Measurements from ENCODE around the gene COL5A1. TPM values are rescaled to one million over a fixed set of nuclear protein-coding genes. Genes with fewer than 3 reads are reported as not detected.

Gene COL5A1
- total RNA-seq, 1 donor from 2014 or later = 1,552 TPM

- Mint-ChIP-seq H3K36me3 (ENCODE audit: unreplicated experiment) (peaks cover 27% of the 10 kb centered on the region), H3K4me3 (ENCODE audit: unreplicated experiment) (peak overlapping the region; percentile 82), H3K4me1 (ENCODE audit: unreplicated experiment) (peaks cover 62% of the 10 kb centered on the region), H3K9me3 (ENCODE audit: unreplicated experiment) (no peaks in the 10 kb centered on the region), H3K27ac (ENCODE audit: unreplicated experiment) (peak overlapping the region; percentile 94), H3K27me3 (ENCODE audit: unreplicated experiment) (no peaks in the 10 kb centered on the region)
- no peak for TF ChIP-seq CTCF (IDR thresholded peaks at IDR 0.05)
- DNase-seq (ENCODE audit: extremely low spot score, unreplicated experiment) = peak; percentile 95
Measured at GRCh38 chr9:134644725-134645606, 3.4 kb downstream of the COL5A1 start.

- no peak for DNase-seq (ENCODE audit: extremely low spot score, unreplicated experiment)
- H3K36me3 Mint-ChIP-seq (ENCODE audit: unreplicated experiment) = peaks cover 31% of the 10 kb centered on the region
- H3K27me3 Mint-ChIP-seq (ENCODE audit: unreplicated experiment) = no peaks in the 10 kb centered on the region
- peak overlapping the region; percentile 82 for H3K4me3 Mint-ChIP-seq (ENCODE audit: unreplicated experiment)
- TF ChIP-seq CTCF (IDR thresholded peaks at IDR 0.05) = no peak
- no peaks in the 10 kb centered on the region for H3K9me3 Mint-ChIP-seq (ENCODE audit: unreplicated experiment)
- H3K27ac Mint-ChIP-seq (ENCODE audit: unreplicated experiment) = peak overlapping the region; percentile 94
- H3K4me1 Mint-ChIP-seq (ENCODE audit: unreplicated experiment) = peaks cover 59% of the 10 kb centered on the region
Measured at GRCh38 chr9:134645607-134646365, 4.2 kb downstream of the COL5A1 start.

GRCh38 chr9:134647359-134648080 is 5.9 kb downstream of the COL5A1 start:
- H3K27ac Mint-ChIP-seq (ENCODE audit: unreplicated experiment) = peak overlapping the region; percentile 54
- no peaks in the 10 kb centered on the region for H3K27me3 Mint-ChIP-seq (ENCODE audit: unreplicated experiment)
- TF ChIP-seq CTCF (IDR thresholded peaks at IDR 0.05) = no peak
- peak overlapping the region; percentile 56 for H3K4me3 Mint-ChIP-seq (ENCODE audit: unreplicated experiment)
- no peak for DNase-seq (ENCODE audit: extremely low spot score, unreplicated experiment)
- no peaks in the 10 kb centered on the region for H3K9me3 Mint-ChIP-seq (ENCODE audit: unreplicated experiment)
- H3K4me1 Mint-ChIP-seq (ENCODE audit: unreplicated experiment) = peaks cover 71% of the 10 kb centered on the region
- peaks cover 36% of the 10 kb centered on the region for H3K36me3 Mint-ChIP-seq (ENCODE audit: unreplicated experiment)

GRCh38 chr9:134648701-134649530 is 7.3 kb downstream of the COL5A1 start:
- H3K4me1 Mint-ChIP-seq (ENCODE audit: unreplicated experiment) = peaks cover 78% of the 10 kb centered on the region
- TF ChIP-seq CTCF (IDR thresholded peaks at IDR 0.05) = no peak
- H3K27me3 Mint-ChIP-seq (ENCODE audit: unreplicated experiment) = no peaks in the 10 kb centered on the region
- DNase-seq (ENCODE audit: extremely low spot score, unreplicated experiment) = no peak
- no peak overlapping the region for H3K4me3 Mint-ChIP-seq (ENCODE audit: unreplicated experiment)
- no peaks in the 10 kb centered on the region for H3K9me3 Mint-ChIP-seq (ENCODE audit: unreplicated experiment)
- H3K27ac Mint-ChIP-seq (ENCODE audit: unreplicated experiment) = peak overlapping the region; percentile 66
- H3K36me3 Mint-ChIP-seq (ENCODE audit: unreplicated experiment) = peaks cover 29% of the 10 kb centered on the region

Data from osteocyte (in vitro differentiated cells).